ENCODE data around the gene MAP3K15. TPM values are rescaled to one million over a fixed set of nuclear protein-coding genes. Genes with fewer than 3 reads are reported as not detected.

MAP3K15 gene, protein sequence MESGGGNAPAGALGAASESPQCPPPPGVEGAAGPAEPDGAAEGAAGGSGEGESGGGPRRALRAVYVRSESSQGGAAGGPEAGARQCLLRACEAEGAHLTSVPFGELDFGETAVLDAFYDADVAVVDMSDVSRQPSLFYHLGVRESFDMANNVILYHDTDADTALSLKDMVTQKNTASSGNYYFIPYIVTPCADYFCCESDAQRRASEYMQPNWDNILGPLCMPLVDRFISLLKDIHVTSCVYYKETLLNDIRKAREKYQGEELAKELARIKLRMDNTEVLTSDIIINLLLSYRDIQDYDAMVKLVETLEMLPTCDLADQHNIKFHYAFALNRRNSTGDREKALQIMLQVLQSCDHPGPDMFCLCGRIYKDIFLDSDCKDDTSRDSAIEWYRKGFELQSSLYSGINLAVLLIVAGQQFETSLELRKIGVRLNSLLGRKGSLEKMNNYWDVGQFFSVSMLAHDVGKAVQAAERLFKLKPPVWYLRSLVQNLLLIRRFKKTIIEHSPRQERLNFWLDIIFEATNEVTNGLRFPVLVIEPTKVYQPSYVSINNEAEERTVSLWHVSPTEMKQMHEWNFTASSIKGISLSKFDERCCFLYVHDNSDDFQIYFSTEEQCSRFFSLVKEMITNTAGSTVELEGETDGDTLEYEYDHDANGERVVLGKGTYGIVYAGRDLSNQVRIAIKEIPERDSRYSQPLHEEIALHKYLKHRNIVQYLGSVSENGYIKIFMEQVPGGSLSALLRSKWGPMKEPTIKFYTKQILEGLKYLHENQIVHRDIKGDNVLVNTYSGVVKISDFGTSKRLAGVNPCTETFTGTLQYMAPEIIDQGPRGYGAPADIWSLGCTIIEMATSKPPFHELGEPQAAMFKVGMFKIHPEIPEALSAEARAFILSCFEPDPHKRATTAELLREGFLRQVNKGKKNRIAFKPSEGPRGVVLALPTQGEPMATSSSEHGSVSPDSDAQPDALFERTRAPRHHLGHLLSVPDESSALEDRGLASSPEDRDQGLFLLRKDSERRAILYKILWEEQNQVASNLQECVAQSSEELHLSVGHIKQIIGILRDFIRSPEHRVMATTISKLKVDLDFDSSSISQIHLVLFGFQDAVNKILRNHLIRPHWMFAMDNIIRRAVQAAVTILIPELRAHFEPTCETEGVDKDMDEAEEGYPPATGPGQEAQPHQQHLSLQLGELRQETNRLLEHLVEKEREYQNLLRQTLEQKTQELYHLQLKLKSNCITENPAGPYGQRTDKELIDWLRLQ (N-terminal part only)
- under 1 TPM in 3 of 4 donors, not detected in 1; 0.09 to 0.23 (median 0.17) TPM for total RNA-seq
- 0.45 TPM for polyA plus RNA-seq
- long read RNA-seq, donor 1, partial matches to known transcripts = 0 of 6 reads
- long read RNA-seq, donor 1, other reads (novel, unspliced or antisense) = 6 of 6 reads
- long read RNA-seq, donor 2 = 0 reads
- long read RNA-seq, donor 3, partial matches to known transcripts = 0 of 5 reads
- long read RNA-seq, donor 3, other reads (novel, unspliced or antisense) = 5 of 5 reads
- long read RNA-seq, donor 4 = 0 reads

GRCh38 chrX:19514791-19515614 lies at the start of gene MAP3K15:
MAP3K15 (minus strand) TSS chrX:19515508; CDS start chrX:19515261, 247 bp downstream.
- H3K9me3 ChIP-seq (ENCODE audit: control insufficient read depth, low read length) = no peaks in the 10 kb centered on the region
- WGBS = 3% methylated on average over 52 of the region's 100 CpGs
- intact Hi-C loops (cut with DNase I) = no loop called here
- peaks cover 2% of the 10 kb centered on the region for H3K4me1 ChIP-seq (ENCODE audit: control insufficient read depth, insufficient read depth, low read length)
- DNase-seq = peak; percentile 30 to 69 (median 69)
- ATAC-seq = peak in 1 of 2 donors; percentile 47
- H3K4me3 ChIP-seq (ENCODE audit: low read length) = peak within 1 kb of the TSS; percentile 52
- no peak within 1 kb of the TSS for H3K27ac ChIP-seq (ENCODE audit: low read length)
- H3K27me3 ChIP-seq (ENCODE audit: control insufficient read depth, insufficient read depth) = no peaks in the 10 kb centered on the region

DNA sequence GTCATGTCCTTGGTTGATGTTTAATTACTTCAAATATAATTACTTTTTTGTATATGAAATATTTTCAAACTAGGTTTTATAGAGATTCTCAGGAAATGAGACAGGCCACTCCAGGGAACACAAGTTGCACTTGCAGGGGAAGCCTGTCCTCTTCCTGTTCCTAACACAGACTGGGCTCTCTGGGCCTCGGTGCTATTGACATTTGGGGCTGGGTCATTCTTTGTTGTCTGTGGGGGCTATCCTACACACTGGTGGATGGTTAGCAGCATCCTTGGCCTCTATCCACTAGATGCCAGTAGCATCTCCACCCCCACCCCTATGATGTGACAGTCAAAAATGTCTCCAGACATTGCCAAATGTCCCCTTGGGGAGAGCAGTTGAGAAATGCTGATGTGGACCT lies 49.3 kb upstream of the MAP3K15 start:
- no peaks in the 10 kb centered on the region for H3K27me3 ChIP-seq (ENCODE audit: control insufficient read depth, insufficient read depth)
- intact Hi-C loops (cut with DNase I) = no loop called here
- no peak overlapping the region for H3K4me3 ChIP-seq (ENCODE audit: low read length)
- DNase-seq (no peak), ATAC-seq (no peak)
- no peak overlapping the region for H3K27ac ChIP-seq (ENCODE audit: low read length)
- no peaks in the 10 kb centered on the region for H3K9me3 ChIP-seq (ENCODE audit: control insufficient read depth, low read length)
- WGBS = 61% methylated on average over 1 of the region's 1 CpG
- H3K4me1 ChIP-seq (ENCODE audit: control insufficient read depth, insufficient read depth, low read length) = no peaks in the 10 kb centered on the region

- H3K27ac ChIP-seq (ENCODE audit: low read length) = no peak overlapping the region
- intact Hi-C loops (cut with DNase I) = no loop called here
- DNase-seq (no peak), ATAC-seq (no peak)
- WGBS = 72% methylated on average over 6 of the region's 6 CpGs
- H3K4me1 ChIP-seq (ENCODE audit: control insufficient read depth, insufficient read depth, low read length) = no peaks in the 10 kb centered on the region
- no peak overlapping the region for H3K4me3 ChIP-seq (ENCODE audit: low read length)
- no peaks in the 10 kb centered on the region for H3K27me3 ChIP-seq (ENCODE audit: control insufficient read depth, insufficient read depth)
- H3K9me3 ChIP-seq (ENCODE audit: control insufficient read depth, low read length) = no peaks in the 10 kb centered on the region
Measured at GRCh38 chrX:19563746-19564145, 48.4 kb upstream of the MAP3K15 start.

DNA sequence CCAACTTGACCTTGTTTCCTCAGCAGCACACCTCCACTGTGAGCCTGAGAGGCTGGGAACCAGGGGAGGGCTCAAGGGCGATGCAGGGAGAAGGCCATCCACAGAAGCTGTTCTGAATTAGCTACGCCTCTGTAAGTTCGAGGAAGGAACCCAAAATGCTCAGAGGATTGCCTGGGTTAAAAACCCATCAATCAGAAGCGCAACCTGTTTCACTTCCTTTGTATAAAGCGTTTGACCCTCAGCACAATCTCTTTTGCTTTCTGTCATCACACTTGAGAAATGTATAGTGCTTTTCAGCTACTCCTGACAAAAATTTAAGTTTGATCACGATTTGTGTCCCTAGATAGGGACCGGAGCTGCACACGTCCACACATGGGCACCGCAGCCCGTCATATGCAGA lies 48.0 kb upstream of the MAP3K15 start:
- DNase-seq = no peak
- Histone ChIP-seq H3K27ac (ENCODE audit: low read length) (no peak overlapping the region), H3K27me3 (ENCODE audit: control insufficient read depth, insufficient read depth) (no peaks in the 10 kb centered on the region), H3K4me3 (ENCODE audit: low read length) (no peak overlapping the region), H3K4me1 (ENCODE audit: control insufficient read depth, insufficient read depth, low read length) (no peaks in the 10 kb centered on the region), H3K9me3 (ENCODE audit: control insufficient read depth, low read length) (no peaks in the 10 kb centered on the region)
- intact Hi-C loops (cut with DNase I) = no loop called here
- ATAC-seq = no peak
- WGBS = 83% methylated on average over 10 of the region's 10 CpGs

DNA sequence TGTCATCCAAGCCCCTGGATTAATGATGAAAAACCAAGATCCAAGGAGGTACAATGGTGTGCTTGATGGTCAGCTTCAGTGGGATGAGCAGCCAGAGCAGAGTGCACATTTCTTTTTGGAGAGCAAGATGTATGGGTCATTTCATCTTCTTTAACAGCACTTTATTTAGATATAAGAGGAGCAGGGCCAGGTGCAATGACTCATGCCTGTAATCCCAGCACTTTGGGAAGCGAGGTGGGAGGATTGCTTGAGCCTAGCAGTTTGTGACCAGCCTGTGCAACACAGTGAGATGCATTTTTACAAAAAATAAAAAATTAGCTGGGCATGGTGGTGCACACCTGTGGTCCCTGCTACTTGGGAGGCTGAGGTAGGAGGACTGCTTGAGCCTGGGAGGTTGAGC lies 45.3 kb upstream of the MAP3K15 start:
- H3K4me3 ChIP-seq (ENCODE audit: low read length) = no peak overlapping the region
- no peaks in the 10 kb centered on the region for H3K27me3 ChIP-seq (ENCODE audit: control insufficient read depth, insufficient read depth)
- no peaks in the 10 kb centered on the region for H3K9me3 ChIP-seq (ENCODE audit: control insufficient read depth, low read length)
- DNase-seq = no peak
- no peak for ATAC-seq
- intact Hi-C loops (cut with DNase I) = no loop called here
- H3K27ac ChIP-seq (ENCODE audit: low read length) = no peak overlapping the region
- H3K4me1 ChIP-seq (ENCODE audit: control insufficient read depth, insufficient read depth, low read length) = no peaks in the 10 kb centered on the region
- WGBS = 95% methylated on average over 1 of the region's 1 CpG

DNA sequence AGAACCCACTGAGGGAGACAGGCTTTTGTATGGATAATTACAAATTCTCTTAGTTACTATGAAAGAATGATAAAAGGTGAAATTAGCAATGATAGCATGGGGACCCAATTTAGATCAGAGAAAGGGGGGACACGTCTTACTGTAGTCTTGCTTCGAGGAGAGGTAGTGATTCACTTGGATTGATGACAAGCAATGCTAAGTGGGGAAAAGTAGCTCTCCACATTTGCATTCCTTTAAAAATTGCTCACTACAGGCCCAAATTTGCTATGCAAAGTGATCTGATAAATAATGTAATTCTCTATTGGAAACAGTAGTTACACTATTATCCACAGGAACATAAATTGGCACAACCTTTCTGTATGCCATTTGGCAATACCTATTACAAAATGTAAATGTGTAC lies 42.5 kb upstream of the MAP3K15 start:
- WGBS = 82% methylated on average over 2 of the region's 2 CpGs
- intact Hi-C loops (cut with DNase I) = no loop called here

DNA sequence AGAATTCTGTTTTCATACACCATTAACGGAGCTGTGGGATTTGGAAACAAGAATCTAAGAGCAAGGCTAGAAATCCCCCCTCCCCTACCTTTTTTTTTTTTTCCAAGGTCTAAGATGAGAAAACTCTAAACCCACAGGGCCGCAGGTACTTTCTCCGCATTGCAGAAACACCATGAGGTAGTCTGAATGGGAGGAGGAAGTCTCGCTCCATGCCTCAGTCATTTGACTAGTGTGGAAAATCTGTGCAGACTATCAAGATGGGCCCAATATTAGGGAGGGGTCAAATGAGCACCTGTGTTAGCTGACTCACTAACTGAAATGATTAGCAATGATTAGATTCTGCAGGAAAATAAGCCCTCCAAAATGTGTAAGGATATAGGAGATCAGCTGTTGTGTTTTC lies 40.9 kb upstream of the MAP3K15 start:
- H3K4me1 ChIP-seq (ENCODE audit: control insufficient read depth, insufficient read depth, low read length) = no peaks in the 10 kb centered on the region
- H3K4me3 ChIP-seq (ENCODE audit: low read length) = no peak overlapping the region
- H3K9me3 ChIP-seq (ENCODE audit: control insufficient read depth, low read length) = no peaks in the 10 kb centered on the region
- no peaks in the 10 kb centered on the region for H3K27me3 ChIP-seq (ENCODE audit: control insufficient read depth, insufficient read depth)
- no peak for ATAC-seq
- no peak for DNase-seq
- no peak overlapping the region for H3K27ac ChIP-seq (ENCODE audit: low read length)
- intact Hi-C loops (cut with DNase I) = no loop called here
- 91% methylated on average over 4 of the region's 4 CpGs for WGBS

More for the DNA sequence above, 42.5 kb upstream of the MAP3K15 start:
- Histone ChIP-seq H3K9me3 (ENCODE audit: control insufficient read depth, low read length) (no peaks in the 10 kb centered on the region), H3K4me3 (ENCODE audit: low read length) (no peak overlapping the region), H3K27ac (ENCODE audit: low read length) (no peak overlapping the region), H3K4me1 (ENCODE audit: control insufficient read depth, insufficient read depth, low read length) (no peaks in the 10 kb centered on the region), H3K27me3 (ENCODE audit: control insufficient read depth, insufficient read depth) (no peaks in the 10 kb centered on the region)
- ATAC-seq (no peak), DNase-seq (no peak)

DNA sequence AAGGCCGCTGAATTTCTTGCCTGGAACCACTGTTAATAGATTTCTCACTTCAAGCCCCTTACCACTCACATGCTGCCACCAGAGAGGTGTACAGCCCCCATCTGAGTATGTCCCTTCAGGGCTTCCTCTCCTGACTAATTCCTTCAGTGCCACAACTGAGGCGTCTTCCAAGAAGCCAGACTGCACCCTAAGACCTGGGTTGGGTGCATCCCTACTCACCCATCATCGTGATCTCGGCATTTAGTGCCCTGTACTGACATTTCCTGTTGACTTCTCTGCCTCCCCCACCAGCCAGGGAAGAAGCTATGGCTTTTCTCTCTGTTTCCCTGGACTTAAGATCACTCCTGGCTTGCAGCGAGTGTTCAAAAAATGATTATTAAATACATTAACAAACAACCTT lies 40.4 kb upstream of the MAP3K15 start:
- DNase-seq (no peak), ATAC-seq (no peak)
- no peak overlapping the region for H3K27ac ChIP-seq (ENCODE audit: low read length)
- no peaks in the 10 kb centered on the region for H3K27me3 ChIP-seq (ENCODE audit: control insufficient read depth, insufficient read depth)
- intact Hi-C loops (cut with DNase I) = no loop called here
- no peaks in the 10 kb centered on the region for H3K4me1 ChIP-seq (ENCODE audit: control insufficient read depth, insufficient read depth, low read length)
- H3K4me3 ChIP-seq (ENCODE audit: low read length) = no peak overlapping the region
- 68% methylated on average over 5 of the region's 5 CpGs for WGBS
- no peaks in the 10 kb centered on the region for H3K9me3 ChIP-seq (ENCODE audit: control insufficient read depth, low read length)

DNA sequence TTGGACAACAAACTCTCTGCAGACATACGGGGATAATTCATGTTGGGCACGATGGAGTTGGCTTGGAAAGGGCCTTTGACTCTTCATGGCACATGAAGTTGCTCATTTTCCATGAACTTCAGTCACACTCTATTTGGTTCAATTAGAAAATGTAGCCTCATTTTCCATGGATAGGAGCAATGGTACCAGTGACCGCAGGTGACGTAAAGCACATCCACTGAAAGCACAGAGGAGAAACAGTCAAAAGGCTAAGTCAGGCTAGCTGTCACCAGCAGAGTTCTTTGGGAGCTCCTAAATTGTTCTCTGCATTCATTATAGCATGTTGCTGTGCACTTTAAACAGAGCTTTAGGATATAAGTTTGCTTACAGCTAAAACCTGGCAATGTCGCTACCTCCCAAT lies 39.9 kb upstream of the MAP3K15 start:
- no peak overlapping the region for H3K27ac ChIP-seq (ENCODE audit: low read length)

DNA sequence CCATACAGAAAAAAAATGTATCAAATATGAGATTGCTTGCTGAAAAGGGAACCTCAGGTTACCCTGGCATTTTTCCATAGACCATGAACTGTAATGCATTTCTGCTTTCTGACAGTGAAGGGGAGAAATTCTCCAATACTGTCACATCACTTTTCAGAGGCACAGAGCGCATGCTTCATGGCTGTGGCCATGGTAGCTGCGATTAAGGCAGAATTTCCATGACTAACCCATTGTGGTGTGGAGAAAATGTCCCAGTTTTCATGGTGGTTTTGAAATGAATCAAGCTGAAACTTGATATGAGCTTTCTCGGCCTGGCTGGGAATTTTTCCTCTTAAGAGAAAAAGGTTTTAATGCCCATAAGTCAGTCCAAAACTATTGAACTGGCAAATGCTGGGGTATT lies 39.5 kb upstream of the MAP3K15 start:
- H3K27me3 ChIP-seq (ENCODE audit: control insufficient read depth, insufficient read depth) = no peaks in the 10 kb centered on the region
- H3K4me3 ChIP-seq (ENCODE audit: low read length) = no peak overlapping the region
- WGBS = 76% methylated on average over 3 of the region's 3 CpGs
- intact Hi-C loops (cut with DNase I) = no loop called here
- no peaks in the 10 kb centered on the region for H3K4me1 ChIP-seq (ENCODE audit: control insufficient read depth, insufficient read depth, low read length)
- no peak overlapping the region for H3K27ac ChIP-seq (ENCODE audit: low read length)
- ATAC-seq (no peak), DNase-seq (no peak)
- no peaks in the 10 kb centered on the region for H3K9me3 ChIP-seq (ENCODE audit: control insufficient read depth, low read length)

More for the DNA sequence above, 39.9 kb upstream of the MAP3K15 start:
- WGBS = 91% methylated on average over 5 of the region's 5 CpGs
- no peak overlapping the region for H3K4me3 ChIP-seq (ENCODE audit: low read length)
- no peak for DNase-seq
- H3K4me1 ChIP-seq (ENCODE audit: control insufficient read depth, insufficient read depth, low read length) = no peaks in the 10 kb centered on the region
- no peaks in the 10 kb centered on the region for H3K9me3 ChIP-seq (ENCODE audit: control insufficient read depth, low read length)
- H3K27me3 ChIP-seq (ENCODE audit: control insufficient read depth, insufficient read depth) = no peaks in the 10 kb centered on the region
- intact Hi-C loops (cut with DNase I) = no loop called here
- ATAC-seq = no peak

All from right cardiac atrium (tissue), 5 donors.